Sigmoid colon (tissue), 4 donors: ENCODE results near the gene WFDC10A.

ENCODE experiments used
- CTCF ChIP-seq, 4 experiments: fragments of 450-650 bp in 3 of 4; fragments of 200-600 bp in 1 of 4; IDR thresholded peaks; one replicate each; pipeline ENCODE4 v1.5.1; 2016 to 2019; ENCODE audit warnings: antibody characterized with exemption in 4 of 4, mild to moderate bottlenecking in 3 of 4, moderate library complexity in 2 of 4
- POLR2A ChIP-seq, 2 donors: fragments of 450-650 bp; IDR thresholded peaks; one replicate each; pipeline ENCODE4 v1.6.1; 2016; ENCODE audit warnings: antibody characterized with exemption in 2 of 2, mild to moderate bottlenecking in 2 of 2, moderate library complexity in 2 of 2
- POLR2AphosphoS5 ChIP-seq, 4 donors: sonication (generic); formaldehyde crosslinking; IDR thresholded peaks; one replicate each; pipeline ENCODE4 v1.6.1; 2017; ENCODE audit warnings: antibody characterized with exemption in 4 of 4

DNA sequence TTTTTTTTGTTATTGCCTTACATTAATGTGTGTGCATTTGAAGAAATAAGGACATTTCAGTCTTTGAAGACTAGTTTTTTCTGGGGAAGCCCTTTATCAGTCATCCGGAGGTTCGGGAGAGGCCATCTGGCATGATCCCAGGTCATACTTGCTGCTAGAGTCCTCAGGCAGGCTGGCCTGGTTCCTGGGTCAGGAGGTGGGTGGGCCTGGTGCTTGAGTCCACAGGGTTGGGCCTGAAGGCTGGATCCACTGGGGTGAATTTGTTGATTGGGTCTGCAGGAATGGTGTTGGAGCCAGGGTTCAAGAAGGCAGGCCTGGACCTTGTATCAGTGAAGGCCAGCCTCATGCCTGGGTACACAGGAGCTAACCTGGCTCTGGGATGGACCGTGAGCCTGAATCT, 17.3 kb downstream of the WFDC10A start:
- TF ChIP-seq CTCF (IDR thresholded peaks at IDR 0.05) (no peak), POLR2AphosphoS5 (IDR thresholded peaks at IDR 0.05) (no peak), POLR2A (IDR thresholded peaks at IDR 0.05) (no peak)
